H1 (cell line): ENCODE measurements around the gene ARNT2. TPM values are rescaled to one million over a fixed set of nuclear protein-coding genes. Genes with fewer than 3 reads are reported as not detected.

Experiments used
- CTCF ChIA-PET: fragments of 300-600 bp; sonication (Branson Sonifier 250); formaldehyde crosslinking; loops from one replicate; lab custom pipeline; 2021; ENCODE audit not compliant: partially characterized antibody; lab: Charles Lee
- POLR2A ChIA-PET: fragments of 300-600 bp; sonication (Branson Sonifier 250); formaldehyde crosslinking; loops from one replicate; lab custom pipeline; 2021; ENCODE audit warnings: inconsistent platforms; ENCODE audit not compliant: partially characterized antibody; lab: Charles Lee
- DNase-seq, 2 experiments: peaks; one replicate each; pipeline versions ENCODE4 v3.0.0 to v3.0.0-alpha.2; 2010 to 2022; ENCODE audit warnings: low spot score in 2 of 2, low read depth in 1 of 2, mixed read lengths in 1 of 2
- FAIRE-seq: peaks from 2 replicates; lab custom pipeline; 2011; peaks lifted over from hg19 to GRCh38; lab: Jason Lieb, UNC
- H2AFZ ChIP-seq: 2 replicates; pipeline ENCODE4 v1.8.1; 2012; ENCODE audit warnings: low read length, inconsistent platforms
- H2AK5ac ChIP-seq: 2 replicates; pipeline ENCODE4 v1.6.1; 2013; ENCODE audit warnings: low read depth, low read length
- H2BK120ac ChIP-seq: replicated peaks from 2 replicates; pipeline ENCODE3; 2013; ENCODE audit warnings: low read depth, low read length, inconsistent platforms
- H2BK12ac ChIP-seq: 2 replicates; pipeline ENCODE4 v1.6.1; 2013; ENCODE audit warnings: low read depth, low read length
- H2BK15ac ChIP-seq: 2 replicates; pipeline ENCODE4 v1.6.1; 2013; ENCODE audit warnings: low read length
- H2BK20ac ChIP-seq: 2 replicates; pipeline ENCODE4 v1.6.1; 2013; ENCODE audit warnings: low read length
- H2BK5ac ChIP-seq: 2 replicates; pipeline ENCODE4 v1.6.1; 2013; ENCODE audit warnings: low read depth, low read length
- H3K14ac ChIP-seq: 2 replicates; pipeline ENCODE4 v1.6.1; 2013; ENCODE audit warnings: inconsistent platforms; ENCODE audit not compliant: insufficient read length
- H3K18ac ChIP-seq: 2 replicates; pipeline ENCODE4 v1.6.1; 2013; ENCODE audit warnings: low read length; ENCODE audit errors: extremely low read depth
- H3K23ac ChIP-seq: 2 replicates; pipeline ENCODE4 v1.6.1; 2013; ENCODE audit warnings: inconsistent platforms; ENCODE audit not compliant: insufficient read length
- H3K23me2 ChIP-seq: 2 replicates; pipeline ENCODE4 v1.6.1; 2013; ENCODE audit warnings: low read depth, low read length
- H3K27ac ChIP-seq: 2 replicates; pipeline ENCODE4 v1.6.1; 2011; ENCODE audit warnings: low read depth, low read length, inconsistent platforms
- H3K27me3 ChIP-seq, 4 experiments: replicated peaks in 1 of 4; 1 replicate in 1 of 4; 2 replicates in 3 of 4; pipeline versions ENCODE4 v1.6.1 to v1.8.1; 2011 to 2013; ENCODE audit warnings: low read length in 3 of 4, mild to moderate bottlenecking in 3 of 4, inconsistent platforms in 2 of 4, mixed read lengths in 2 of 4, moderate library complexity in 1 of 4; ENCODE audit not compliant: control insufficient read depth in 3 of 4, insufficient read depth in 3 of 4; ENCODE audit errors: extremely low read depth in 1 of 4
- H3K36me3 ChIP-seq, 4 experiments: 2 replicates each; pipeline versions ENCODE4 v1.6.1 to v1.8.1; 2011 to 2013; ENCODE audit warnings: mild to moderate bottlenecking in 4 of 4, low read length in 3 of 4, moderate library complexity in 2 of 4, control low read depth in 1 of 4, inconsistent platforms in 1 of 4; ENCODE audit not compliant: insufficient read depth in 4 of 4, control insufficient read depth in 2 of 4
- H3K4ac ChIP-seq: replicated peaks from 2 replicates; pipeline ENCODE3; 2013; ENCODE audit warnings: low read length, low read depth, mixed read lengths, inconsistent platforms; ENCODE audit not compliant: insufficient read length
- H3K4me1 ChIP-seq, 4 experiments: replicated peaks in 1 of 4; 1 replicate in 1 of 4; 2 replicates in 3 of 4; pipeline versions ENCODE4 v1.6.1 to v1.8.1; 2011 to 2013; ENCODE audit warnings: low read length in 3 of 4, inconsistent platforms in 2 of 4, mixed read lengths in 1 of 4; ENCODE audit not compliant: insufficient read depth in 4 of 4, control insufficient read depth in 3 of 4
- H3K4me2 ChIP-seq, 2 experiments: 2 replicates each; pipeline versions ENCODE4 v1.6.1 to v1.8.1; 2011 to 2013; ENCODE audit warnings: low read depth in 2 of 2, low read length in 2 of 2, control low read depth in 1 of 2, inconsistent platforms in 1 of 2, mild to moderate bottlenecking in 1 of 2; ENCODE audit not compliant: insufficient read depth in 1 of 2
- H3K4me3 ChIP-seq, 4 experiments: fragments of 200-600, 300-600 bp in 1 of 4; sonication (generic), shearing (Covaris generic), sonication (Bioruptor Twin) in 1 of 4; 2 replicates each; pipeline versions ENCODE4 v1.5.1 to v1.8.1; 2011 to 2016; ENCODE audit warnings: low read length in 4 of 4, low read depth in 3 of 4, control low read depth in 2 of 4, inconsistent platforms in 2 of 4, mild to moderate bottlenecking in 2 of 4, mixed read lengths in 1 of 4, moderate library complexity in 1 of 4; ENCODE audit not compliant: insufficient read depth in 2 of 4; ENCODE audit errors: extremely low read depth in 1 of 4
- H3K56ac ChIP-seq: replicated peaks from 2 replicates; pipeline ENCODE3; 2013; ENCODE audit warnings: low read depth, mild to moderate bottlenecking, mixed read lengths, low read length, inconsistent platforms; ENCODE audit not compliant: insufficient read length
- H3K79me1 ChIP-seq: 2 replicates; pipeline ENCODE4 v1.6.1; 2013; ENCODE audit warnings: low read depth, low read length, control low read depth
- H3K79me2 ChIP-seq, 2 experiments: 2 replicates each; pipeline versions ENCODE4 v1.6.1 to v1.8.1; 2012 to 2013; ENCODE audit warnings: low read length in 2 of 2, mild to moderate bottlenecking in 2 of 2, inconsistent platforms in 1 of 2; ENCODE audit not compliant: insufficient read depth in 2 of 2, control insufficient read depth in 1 of 2
- H3K9ac ChIP-seq, 4 experiments: replicated peaks in 1 of 4; 1 replicate in 1 of 4; 2 replicates in 3 of 4; pipeline versions ENCODE4 v1.6.1 to v1.8.1; 2011 to 2013; ENCODE audit warnings: low read depth in 3 of 4, low read length in 3 of 4, control low read depth in 2 of 4, mild to moderate bottlenecking in 2 of 4, moderate library complexity in 2 of 4, inconsistent platforms in 1 of 4; ENCODE audit errors: extremely low read depth in 1 of 4
- H3K9me3 ChIP-seq, 2 experiments: 2 replicates each; pipeline versions ENCODE4 v1.6.1 to v1.8.1; 2012 to 2013; ENCODE audit warnings: mild to moderate bottlenecking in 2 of 2, moderate library complexity in 2 of 2, control low read depth in 1 of 2, inconsistent platforms in 1 of 2, low read depth in 1 of 2, low read length in 1 of 2, mixed read lengths in 1 of 2; ENCODE audit not compliant: insufficient read depth in 2 of 2
- H4K20me1 ChIP-seq, 2 experiments: replicated peaks in 1 of 2; 2 replicates each; pipeline versions ENCODE3 to v1.8.1; 2011 to 2013; ENCODE audit warnings: inconsistent platforms in 2 of 2, low read length in 2 of 2, mild to moderate bottlenecking in 1 of 2; ENCODE audit not compliant: insufficient read depth in 2 of 2, control insufficient read depth in 1 of 2
- H4K5ac ChIP-seq: 2 replicates; pipeline ENCODE4 v1.6.1; 2013; ENCODE audit warnings: low read length, low read depth, mixed read lengths, inconsistent platforms; ENCODE audit not compliant: insufficient read length
- H4K8ac ChIP-seq: 2 replicates; pipeline ENCODE4 v1.8.0; 2013; ENCODE audit warnings: mild to moderate bottlenecking, moderate library complexity, low read length, inconsistent platforms; ENCODE audit not compliant: insufficient read depth; ENCODE audit errors: extremely low read depth
- H4K91ac ChIP-seq: replicated peaks from 2 replicates; pipeline ENCODE3; 2013; ENCODE audit warnings: low read length, mixed read lengths, inconsistent platforms; ENCODE audit not compliant: insufficient read length
- CBX8 ChIP-seq: fragments of 300-800, 300-1000 bp; sonication (generic); IDR thresholded peaks from 2 replicates; pipeline ENCODE4 v1.7.1; 2016; ENCODE audit warnings: low read depth, low read length, borderline replicate concordance
- CTBP2 ChIP-seq: IDR thresholded peaks from 2 replicates; pipeline ENCODE4 v1.7.0; 2011; ENCODE audit warnings: borderline replicate concordance, mild to moderate bottlenecking, moderate library complexity, mixed read lengths, low read length; ENCODE audit not compliant: insufficient read depth, insufficient read length
- POLR2A ChIP-seq, 2 experiments: IDR thresholded peaks; 1 replicate in 1 of 2; 2 replicates in 1 of 2; pipeline ENCODE4 v1.6.1; 2011; ENCODE audit warnings: low read depth in 2 of 2, low read length in 2 of 2, mild to moderate bottlenecking in 2 of 2; ENCODE audit errors: control extremely low read depth in 1 of 2
- TBP ChIP-seq: IDR thresholded peaks from 2 replicates; pipeline ENCODE4 v1.6.1; 2011; ENCODE audit warnings: low read depth, low read length, improper control_type of control experiment
- WGBS, 2 experiments: shearing (Covaris generic) in 1 of 2; methylation state at CpG; one replicate each; pipeline versions ENCODE4 v1.1.6 to v1.1.7; 2013 to 2015; ENCODE audit warnings: low lambda C conversion rate in 2 of 2, mixed read lengths in 2 of 2, inconsistent platforms in 1 of 2, low coverage in 1 of 2, missing lambda C conversion rate in 1 of 2; ENCODE audit not compliant: insufficient replicate concordance in 2 of 2, insufficient coverage in 1 of 2, insufficient read length in 1 of 2; ENCODE audit errors: extremely low coverage in 1 of 2, missing lambda C conversion rate in 1 of 2; 5-methylcytosine and 5-hydroxymethylcytosine counted together
- polyA plus RNA-seq, 7 experiments: library from polyadenylated mRNA; depleted of rRNA in 3 of 7; stranded (reverse) in 5 of 7; unstranded in 2 of 7; fragments of >200 nt in 5 of 7; fragments of 200-250 nt in 2 of 7; gene quantifications; 1 replicate in 5 of 7; 2 replicates in 1 of 7; 4 replicates in 1 of 7; pipeline versions ENCODE4 v1.2.1 to v1.2.3, GENCODE V29; 2011 to 2013; ENCODE audit warnings: missing spikeins in 2 of 7, mixed read lengths in 2 of 7
- total RNA-seq: library from RNA; stranded (reverse); fragmentation: NEBNext Ultra II Directional; extraction: Animal tissue kit (Norgen Biotek cat#: 25700); gene quantifications from 2 replicates; pipeline ENCODE4 v1.2.1, GENCODE V29; 2021

ARNT2 gene
- total and polyA plus RNA-seq, 2 of the 8 experiments (the other 6 are each of a cell fraction or from before 2014, with no cell fraction given): 9.5 to 14.6 TPM

DNA sequence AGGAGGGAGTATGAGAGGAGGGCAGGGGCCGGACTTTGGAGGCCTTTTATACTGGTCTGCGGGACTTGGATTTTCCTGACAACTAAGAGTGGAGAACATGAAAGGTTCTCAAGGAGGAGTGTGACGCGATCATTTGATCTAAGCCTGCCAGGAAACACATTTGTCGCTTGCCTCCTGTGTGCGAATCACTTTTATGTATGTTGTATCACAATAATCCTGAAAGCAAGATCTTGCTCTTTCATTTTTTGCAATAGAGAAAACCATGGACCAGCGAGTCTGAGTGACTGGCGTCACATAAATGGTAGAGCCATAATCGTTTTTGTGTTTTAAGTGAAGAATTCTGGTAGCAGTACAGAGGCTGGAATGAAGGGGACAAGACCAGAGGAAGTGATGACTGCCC, 100.7 kb downstream of the ARNT2 start:
- Histone ChIP-seq H3K9ac (no peak overlapping the region), H4K8ac (no peak overlapping the region), H2BK120ac (no peak overlapping the region), H3K4me2 (no peak overlapping the region), H3K56ac (no peak overlapping the region), H3K27ac (no peak overlapping the region), H2BK20ac (no peak overlapping the region), H3K4me1 (no peaks in the 10 kb centered on the region; a peak in 1 of 7 replicates), H4K5ac (no peak overlapping the region), H3K27me3 (no peaks in the 10 kb centered on the region), H3K79me1 (no peaks in the 10 kb centered on the region), H3K23ac (no peak overlapping the region), H4K20me1 (peaks cover 0 to 2% of the 10 kb centered on the region in 2 experiments), H2BK5ac (no peak overlapping the region), H3K79me2 (no peaks in the 10 kb centered on the region), H3K9me3 (no peaks in the 10 kb centered on the region), H3K18ac (no peak overlapping the region), H3K14ac (no peak overlapping the region), H2BK12ac (no peak overlapping the region), H4K91ac (no peak overlapping the region), H3K36me3 (peaks cover 0 to 3% (median 0%) of the 10 kb centered on the region in 4 experiments; a peak in 1 of 8 replicates), H2AFZ (no peak overlapping the region), H3K23me2 (peaks cover 1% of the 10 kb centered on the region; the same call in 1 of the 2 replicates), H2BK15ac (no peak overlapping the region), H2AK5ac (no peak overlapping the region), H3K4me3 (no peak overlapping the region), H3K4ac (no peak overlapping the region)
- WGBS, 2 experiments: 88% methylated on average over 9 of the region's 9 CpGs; no CpG with 5 or more reads in 1 of the 2 experiments
- ChIA-PET POLR2A (no interaction called here), CTCF (interaction anchor here (0.9 kb wide), 2 partner anchors 169 to 271 kb away, joined by 3 to 4 read pairs; no protein-coding TSS in a partner anchor)
- TF ChIP-seq POLR2A (IDR thresholded peaks at IDR 0.05; ENCODE audit: control extremely low read depth in 1 of 2, low read depth in 2 of 2, low read length in 2 of 2) (no peak), TBP (no peak), CBX8 (no peak), CTBP2 (no peak)
- no peak for FAIRE-seq
- DNase-seq: no peak
